HepG2 (cell line): ENCODE measurements around the gene PTGIR.

ENCODE experiments used
- EZH2 ChIP-seq: conservative IDR thresholded peaks from 2 replicates; pipeline ENCODE4 v1.6.1; 2012; ENCODE audit warnings: mild to moderate bottlenecking, low read depth, low read length, moderate library complexity
- POLR2A ChIP-seq, 2 experiments: IDR thresholded peaks; 2 replicates each; pipeline ENCODE4 v1.6.1; 2011; ENCODE audit warnings: low read depth in 2 of 2, low read length in 2 of 2, mild to moderate bottlenecking in 1 of 2, moderate library complexity in 1 of 2; ENCODE audit not compliant: insufficient read depth in 1 of 2
- ZNF3 ChIP-seq: IDR thresholded peaks from 2 replicates; pipeline ENCODE4 v1.7.0; 2017; ENCODE audit warnings: inconsistent platforms
- TF ChIP-seq, protein P1 (sequence below), 2 experiments: sonication (generic) in 1 of 2; formaldehyde crosslinking in 1 of 2; IDR thresholded peaks; 2 replicates each; pipeline versions ENCODE4 v1.4.0 to v1.6.1; 2016 to 2020; ENCODE audit warnings: borderline replicate concordance in 1 of 2, low read depth in 1 of 2, mild to moderate bottlenecking in 1 of 2, missing genetic modification reagents in 1 of 2
- TF ChIP-seq, protein P2 (sequence below): sonication (generic); formaldehyde crosslinking; IDR thresholded peaks from 2 replicates; pipeline ENCODE4 v1.5.0; 2020; ENCODE audit warnings: mild to moderate bottlenecking, missing genetic modification reagents, moderate library complexity

DNA sequence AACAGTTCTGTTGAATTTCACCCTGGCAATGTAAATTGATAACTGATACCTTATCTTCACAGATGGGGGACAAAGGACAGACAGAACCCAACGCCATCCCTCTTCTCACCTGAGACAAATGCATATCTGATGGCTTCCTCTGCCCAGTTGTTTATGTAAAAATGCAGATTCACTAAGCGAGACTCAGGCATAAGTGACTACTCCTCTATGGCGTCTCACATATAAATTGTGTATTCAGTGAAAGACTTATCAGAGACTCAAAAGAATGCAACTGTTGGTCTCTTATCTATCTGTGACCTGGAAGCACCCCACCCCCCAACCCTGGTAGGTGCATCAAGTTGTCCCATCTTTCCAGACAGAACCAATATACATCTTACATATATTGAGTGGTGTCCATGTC is 37.0 kb downstream of the PTGIR start:
- TF ChIP-seq, protein P1, sequence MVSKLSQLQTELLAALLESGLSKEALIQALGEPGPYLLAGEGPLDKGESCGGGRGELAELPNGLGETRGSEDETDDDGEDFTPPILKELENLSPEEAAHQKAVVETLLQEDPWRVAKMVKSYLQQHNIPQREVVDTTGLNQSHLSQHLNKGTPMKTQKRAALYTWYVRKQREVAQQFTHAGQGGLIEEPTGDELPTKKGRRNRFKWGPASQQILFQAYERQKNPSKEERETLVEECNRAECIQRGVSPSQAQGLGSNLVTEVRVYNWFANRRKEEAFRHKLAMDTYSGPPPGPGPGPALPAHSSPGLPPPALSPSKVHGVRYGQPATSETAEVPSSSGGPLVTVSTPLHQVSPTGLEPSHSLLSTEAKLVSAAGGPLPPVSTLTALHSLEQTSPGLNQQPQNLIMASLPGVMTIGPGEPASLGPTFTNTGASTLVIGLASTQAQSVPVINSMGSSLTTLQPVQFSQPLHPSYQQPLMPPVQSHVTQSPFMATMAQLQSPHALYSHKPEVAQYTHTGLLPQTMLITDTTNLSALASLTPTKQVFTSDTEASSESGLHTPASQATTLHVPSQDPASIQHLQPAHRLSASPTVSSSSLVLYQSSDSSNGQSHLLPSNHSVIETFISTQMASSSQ (IDR thresholded peaks at IDR 0.05; ENCODE audit: low read depth): no peak
- TF ChIP-seq, protein P1 (CRISPR knock-in tag; IDR thresholded peaks at IDR 0.05; ENCODE audit: borderline replicate concordance): no peak
- TF ChIP-seq, protein P2, sequence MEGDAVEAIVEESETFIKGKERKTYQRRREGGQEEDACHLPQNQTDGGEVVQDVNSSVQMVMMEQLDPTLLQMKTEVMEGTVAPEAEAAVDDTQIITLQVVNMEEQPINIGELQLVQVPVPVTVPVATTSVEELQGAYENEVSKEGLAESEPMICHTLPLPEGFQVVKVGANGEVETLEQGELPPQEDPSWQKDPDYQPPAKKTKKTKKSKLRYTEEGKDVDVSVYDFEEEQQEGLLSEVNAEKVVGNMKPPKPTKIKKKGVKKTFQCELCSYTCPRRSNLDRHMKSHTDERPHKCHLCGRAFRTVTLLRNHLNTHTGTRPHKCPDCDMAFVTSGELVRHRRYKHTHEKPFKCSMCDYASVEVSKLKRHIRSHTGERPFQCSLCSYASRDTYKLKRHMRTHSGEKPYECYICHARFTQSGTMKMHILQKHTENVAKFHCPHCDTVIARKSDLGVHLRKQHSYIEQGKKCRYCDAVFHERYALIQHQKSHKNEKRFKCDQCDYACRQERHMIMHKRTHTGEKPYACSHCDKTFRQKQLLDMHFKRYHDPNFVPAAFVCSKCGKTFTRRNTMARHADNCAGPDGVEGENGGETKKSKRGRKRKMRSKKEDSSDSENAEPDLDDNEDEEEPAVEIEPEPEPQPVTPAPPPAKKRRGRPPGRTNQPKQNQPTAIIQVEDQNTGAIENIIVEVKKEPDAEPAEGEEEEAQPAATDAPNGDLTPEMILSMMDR (CRISPR knock-in tag): no peak
- TF ChIP-seq ZNF3 (CRISPR knock-in tag) (no peak), POLR2A (IDR thresholded peaks at IDR 0.05; ENCODE audit: insufficient read depth in 1 of 2, low read depth in 2 of 2, low read length in 2 of 2) (no peak), EZH2 (no peak)
